ENCODE results near the gene NR5A1.

GRCh38 chr9:124489222-124489621 is 18.0 kb downstream of the NR5A1 start:
- no peak for TF ChIP-seq EZH2 (IDR thresholded peaks at IDR 0.05; ENCODE audit: insufficient read depth, poor library complexity, severe bottlenecking)
- TF ChIP-seq EZH2phosphoT487 (IDR thresholded peaks at IDR 0.05; ENCODE audit: insufficient read depth, low read depth), result no peak

Measured in GM23248 (cell line).